ENCODE measurements around the gene KCNH8.

The KCNH8 gene

GRCh38 chr3:19346759-19347158 lies 198.4 kb downstream of the KCNH8 start:
- no peaks in the 10 kb centered on the region for H3K9me3 ChIP-seq (ENCODE audit: control insufficient read depth, insufficient read depth, low read length)
- H4K20me1 ChIP-seq (ENCODE audit: control insufficient read depth, insufficient read depth, low read depth, low read length), result no peaks in the 10 kb centered on the region
- peak overlapping the region; percentile 64 for H3K4me3 ChIP-seq (ENCODE audit: low read length)
- peak overlapping the region; percentile 75 for H3K4me2 ChIP-seq (ENCODE audit: low read length)
- H3K36me3 ChIP-seq (ENCODE audit: control insufficient read depth, low read length), result peaks cover 15% of the 10 kb centered on the region
- H3K27me3 ChIP-seq (ENCODE audit: control insufficient read depth, low read length), result no peaks in the 10 kb centered on the region
- peak overlapping the region; percentile 97 for H3K27ac ChIP-seq (ENCODE audit: low read depth, low read length)
- H3F3A ChIP-seq (ENCODE audit: control insufficient read depth, insufficient read depth), result peaks cover 38% of the 10 kb centered on the region
- no peaks in the 10 kb centered on the region for H3K9me2 ChIP-seq (replicated peaks; ENCODE audit: control insufficient read depth, low read length)
- peaks cover 80% of the 10 kb centered on the region for H3K4me1 ChIP-seq (ENCODE audit: control insufficient read depth, low read length)
- H3K79me2 ChIP-seq (ENCODE audit: control insufficient read depth, low read length), result no peaks in the 10 kb centered on the region
- no peak for TF ChIP-seq EZH2phosphoT487 (IDR thresholded peaks at IDR 0.05; ENCODE audit: borderline replicate concordance, low read length)

GRCh38 chr3:19347671-19348070 lies 199.4 kb downstream of the KCNH8 start:
- H3K4me1 ChIP-seq (ENCODE audit: control insufficient read depth, low read length), result peaks cover 71% of the 10 kb centered on the region
- peak overlapping the region; percentile 64 for H3K4me3 ChIP-seq (ENCODE audit: low read length)
- H3K27ac ChIP-seq (ENCODE audit: low read depth, low read length), result peak overlapping the region; percentile 97
- no peaks in the 10 kb centered on the region for H3K79me2 ChIP-seq (ENCODE audit: control insufficient read depth, low read length)
- TF ChIP-seq, protein P1, sequence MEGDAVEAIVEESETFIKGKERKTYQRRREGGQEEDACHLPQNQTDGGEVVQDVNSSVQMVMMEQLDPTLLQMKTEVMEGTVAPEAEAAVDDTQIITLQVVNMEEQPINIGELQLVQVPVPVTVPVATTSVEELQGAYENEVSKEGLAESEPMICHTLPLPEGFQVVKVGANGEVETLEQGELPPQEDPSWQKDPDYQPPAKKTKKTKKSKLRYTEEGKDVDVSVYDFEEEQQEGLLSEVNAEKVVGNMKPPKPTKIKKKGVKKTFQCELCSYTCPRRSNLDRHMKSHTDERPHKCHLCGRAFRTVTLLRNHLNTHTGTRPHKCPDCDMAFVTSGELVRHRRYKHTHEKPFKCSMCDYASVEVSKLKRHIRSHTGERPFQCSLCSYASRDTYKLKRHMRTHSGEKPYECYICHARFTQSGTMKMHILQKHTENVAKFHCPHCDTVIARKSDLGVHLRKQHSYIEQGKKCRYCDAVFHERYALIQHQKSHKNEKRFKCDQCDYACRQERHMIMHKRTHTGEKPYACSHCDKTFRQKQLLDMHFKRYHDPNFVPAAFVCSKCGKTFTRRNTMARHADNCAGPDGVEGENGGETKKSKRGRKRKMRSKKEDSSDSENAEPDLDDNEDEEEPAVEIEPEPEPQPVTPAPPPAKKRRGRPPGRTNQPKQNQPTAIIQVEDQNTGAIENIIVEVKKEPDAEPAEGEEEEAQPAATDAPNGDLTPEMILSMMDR (IDR thresholded peaks at IDR 0.05; ENCODE audit: low read depth, low read length, poor library complexity, severe bottlenecking), result no peak
- no peak for TF ChIP-seq EZH2phosphoT487 (IDR thresholded peaks at IDR 0.05; ENCODE audit: borderline replicate concordance, low read length)
- no peaks in the 10 kb centered on the region for H3K9me3 ChIP-seq (ENCODE audit: control insufficient read depth, insufficient read depth, low read length)
- H4K20me1 ChIP-seq (ENCODE audit: control insufficient read depth, insufficient read depth, low read depth, low read length), result no peaks in the 10 kb centered on the region
- H3K9me2 ChIP-seq (replicated peaks; ENCODE audit: control insufficient read depth, low read length), result no peaks in the 10 kb centered on the region
- H3F3A ChIP-seq (ENCODE audit: control insufficient read depth, insufficient read depth), result peaks cover 32% of the 10 kb centered on the region
- H3K36me3 ChIP-seq (ENCODE audit: control insufficient read depth, low read length), result peaks cover 15% of the 10 kb centered on the region
- peak overlapping the region; percentile 75 for H3K4me2 ChIP-seq (ENCODE audit: low read length)
- no peaks in the 10 kb centered on the region for H3K27me3 ChIP-seq (ENCODE audit: control insufficient read depth, low read length)

DNA sequence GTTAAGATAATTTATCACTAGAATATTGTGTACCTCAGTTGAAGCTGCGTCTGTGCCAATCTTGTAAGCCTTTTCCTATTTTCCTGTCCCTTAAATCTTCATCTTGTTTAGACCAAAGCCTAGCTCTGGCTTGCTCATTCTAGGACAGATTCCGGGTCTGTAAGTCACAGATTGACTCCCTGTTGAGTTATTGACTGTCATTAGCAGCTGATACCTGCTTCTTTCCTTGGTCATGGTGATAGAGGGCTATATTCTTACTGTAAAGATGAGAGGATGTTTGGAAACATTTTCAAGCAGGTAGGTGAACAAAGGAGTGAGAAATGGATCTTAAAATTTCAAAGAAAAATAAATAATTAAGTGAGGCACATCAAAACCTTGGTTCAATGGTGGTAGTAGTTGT lies 200.2 kb downstream of the KCNH8 start:
- Histone ChIP-seq H3K27me3 (ENCODE audit: control insufficient read depth, low read length) (no peaks in the 10 kb centered on the region), H3K27ac (ENCODE audit: low read depth, low read length) (peak overlapping the region; percentile 97), H3K4me3 (ENCODE audit: low read length) (peak overlapping the region; percentile 64), H3F3A (ENCODE audit: control insufficient read depth, insufficient read depth) (peaks cover 30% of the 10 kb centered on the region), H3K4me2 (ENCODE audit: low read length) (peak overlapping the region; percentile 75), H3K4me1 (ENCODE audit: control insufficient read depth, low read length) (peaks cover 63% of the 10 kb centered on the region), H3K9me2 (replicated peaks; ENCODE audit: control insufficient read depth, low read length) (no peaks in the 10 kb centered on the region), H3K9me3 (ENCODE audit: control insufficient read depth, insufficient read depth, low read length) (no peaks in the 10 kb centered on the region), H3K36me3 (ENCODE audit: control insufficient read depth, low read length) (peaks cover 15% of the 10 kb centered on the region), H3K79me2 (ENCODE audit: control insufficient read depth, low read length) (no peaks in the 10 kb centered on the region), H4K20me1 (ENCODE audit: control insufficient read depth, insufficient read depth, low read depth, low read length) (no peaks in the 10 kb centered on the region)
- no peak for TF ChIP-seq EZH2phosphoT487 (IDR thresholded peaks at IDR 0.05; ENCODE audit: borderline replicate concordance, low read length)
- TF ChIP-seq, protein P1 (IDR thresholded peaks at IDR 0.05; ENCODE audit: low read depth, low read length, poor library complexity, severe bottlenecking), result no peak

- no peaks in the 10 kb centered on the region for H3K27me3 ChIP-seq (ENCODE audit: control insufficient read depth, low read length)
- H3K9me2 ChIP-seq (replicated peaks; ENCODE audit: control insufficient read depth, low read length), result no peaks in the 10 kb centered on the region
- peaks cover 58% of the 10 kb centered on the region for H3K4me1 ChIP-seq (ENCODE audit: control insufficient read depth, low read length)
- H3K79me2 ChIP-seq (ENCODE audit: control insufficient read depth, low read length), result no peaks in the 10 kb centered on the region
- H3F3A ChIP-seq (ENCODE audit: control insufficient read depth, insufficient read depth), result peaks cover 30% of the 10 kb centered on the region
- H4K20me1 ChIP-seq (ENCODE audit: control insufficient read depth, insufficient read depth, low read depth, low read length), result no peaks in the 10 kb centered on the region
- H3K4me3 ChIP-seq (ENCODE audit: low read length), result peak overlapping the region; percentile 64
- TF ChIP-seq, protein P1 (IDR thresholded peaks at IDR 0.05; ENCODE audit: low read depth, low read length, poor library complexity, severe bottlenecking), result peak; percentile 34
- no peak for TF ChIP-seq EZH2phosphoT487 (IDR thresholded peaks at IDR 0.05; ENCODE audit: borderline replicate concordance, low read length)
- peaks cover 15% of the 10 kb centered on the region for H3K36me3 ChIP-seq (ENCODE audit: control insufficient read depth, low read length)
- H3K9me3 ChIP-seq (ENCODE audit: control insufficient read depth, insufficient read depth, low read length), result no peaks in the 10 kb centered on the region
- H3K27ac ChIP-seq (ENCODE audit: low read depth, low read length), result peak overlapping the region; percentile 97
- peak overlapping the region; percentile 75 for H3K4me2 ChIP-seq (ENCODE audit: low read length)
Measured at GRCh38 chr3:19348941-19349564, 200.7 kb downstream of the KCNH8 start.

Data from DOHH2 (cell line).